HepG2 (cell line): ENCODE results near the gene SLC25A10.

ENCODE experiments used
- CAMTA2 ChIP-seq: sonication (generic); formaldehyde crosslinking; IDR thresholded peaks from 2 replicates; pipeline ENCODE4 v1.4.0; 2020; ENCODE audit warnings: mild to moderate bottlenecking, missing genetic modification reagents, borderline replicate concordance
- CHD4 ChIP-seq: fragments of 200-600 bp; sonication (generic); IDR thresholded peaks from 2 replicates; pipeline ENCODE4 v1.7.0; 2017; ENCODE audit warnings: mild to moderate bottlenecking, low read length, borderline replicate concordance
- ELF4 ChIP-seq: sonication (generic); formaldehyde crosslinking; IDR thresholded peaks from 2 replicates; pipeline ENCODE4 v1.5.0; 2020; ENCODE audit warnings: missing genetic modification reagents, mild to moderate bottlenecking, moderate library complexity, borderline replicate concordance
- HNRNPK ChIP-seq: fragments of 200-400 bp; formaldehyde crosslinking; IDR thresholded peaks from 2 replicates; pipeline ENCODE4 v1.6.1; 2018; ENCODE audit warnings: low read length, low read depth, moderate library complexity, mild to moderate bottlenecking; ENCODE audit not compliant: poor library complexity, severe bottlenecking
- RFX5 ChIP-seq: IDR thresholded peaks from 2 replicates; pipeline ENCODE4 v1.6.1; 2011; ENCODE audit warnings: low read depth, low read length, improper control_type of control experiment

- no peak for TF ChIP-seq HNRNPK
- no peak for TF ChIP-seq CAMTA2 (CRISPR knock-in tag)
- TF ChIP-seq ELF4 (CRISPR knock-in tag) = no peak
- no peak for TF ChIP-seq CHD4
- no peak for TF ChIP-seq RFX5
Observed at GRCh38 chr17:81683208-81683583, 28.9 kb upstream of the SLC25A10 start.
